ENCODE data around the gene XAF1. TPM values are rescaled to one million over a fixed set of nuclear protein-coding genes. Genes with fewer than 3 reads are reported as not detected.

The XAF1 gene
- total and polyA plus RNA-seq, 2 donors (not counting 1 experiment from before 2014, with no cell fraction given): 3.2 to 98.9 TPM

DNA sequence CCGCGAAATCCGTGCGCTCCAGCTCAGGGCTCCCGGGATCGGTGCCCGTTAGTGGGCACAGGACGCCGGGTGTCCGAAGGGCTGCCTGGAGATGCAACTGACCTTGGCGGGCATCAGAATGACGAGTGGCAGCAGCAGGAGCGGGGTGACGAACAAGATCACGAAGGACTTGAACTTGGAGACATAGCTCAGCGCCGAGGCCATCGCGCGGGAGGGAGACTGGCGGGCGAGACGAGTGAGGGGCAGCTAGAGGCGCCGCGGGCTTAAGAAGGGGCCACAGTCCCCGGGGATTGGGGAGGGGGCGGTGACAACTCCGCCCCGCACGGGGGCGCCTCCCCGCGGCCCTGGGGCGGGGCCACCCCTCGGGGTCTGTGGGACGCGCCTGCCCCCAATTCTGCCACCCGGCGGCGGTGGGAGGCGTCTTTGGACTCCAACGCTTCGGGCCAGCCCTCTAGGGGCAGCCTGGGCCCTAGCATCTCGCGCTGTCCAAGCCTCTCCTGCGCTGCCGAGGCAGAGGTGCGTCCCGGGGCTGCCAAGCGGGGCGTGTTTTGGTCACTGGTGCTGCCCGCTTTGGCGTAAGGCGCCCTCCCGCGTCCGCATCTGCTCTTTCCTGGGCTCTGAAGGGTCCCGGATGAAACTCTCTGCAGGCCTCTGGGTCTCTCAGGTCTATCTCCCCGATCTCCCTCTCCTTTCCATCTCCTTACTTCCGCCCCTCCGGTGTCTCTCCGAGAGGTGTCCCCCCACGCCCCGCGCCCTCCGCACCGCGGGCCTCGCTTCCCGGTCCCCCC lies 42.5 kb upstream of the XAF1 start, which contains the start of gene SLC13A5:
TSS of gene SLC13A5 (minus strand) at position 240 of the 788 bp plus-strand sequence. CDS start at position 204, 36 bp downstream.
- H2AFZ ChIP-seq (ENCODE audit: low read length): no peak within 1 kb of the TSS
- H3K27me3 ChIP-seq (ENCODE audit: control insufficient read depth, insufficient read depth, low read length): peaks cover 22% of the 10 kb centered on the region
- H4K20me1 ChIP-seq (ENCODE audit: control insufficient read depth, extremely low read depth, insufficient read depth, low read length): no peaks in the 10 kb centered on the region
- H3K9me3 ChIP-seq (ENCODE audit: control insufficient read depth, insufficient read depth, low read depth, low read length): no peaks in the 10 kb centered on the region
- peak; percentile 16 for TF ChIP-seq EZH2 (IDR thresholded peaks at IDR 0.05; ENCODE audit: low read length, missing control alignments)
- TF ChIP-seq, protein P1, sequence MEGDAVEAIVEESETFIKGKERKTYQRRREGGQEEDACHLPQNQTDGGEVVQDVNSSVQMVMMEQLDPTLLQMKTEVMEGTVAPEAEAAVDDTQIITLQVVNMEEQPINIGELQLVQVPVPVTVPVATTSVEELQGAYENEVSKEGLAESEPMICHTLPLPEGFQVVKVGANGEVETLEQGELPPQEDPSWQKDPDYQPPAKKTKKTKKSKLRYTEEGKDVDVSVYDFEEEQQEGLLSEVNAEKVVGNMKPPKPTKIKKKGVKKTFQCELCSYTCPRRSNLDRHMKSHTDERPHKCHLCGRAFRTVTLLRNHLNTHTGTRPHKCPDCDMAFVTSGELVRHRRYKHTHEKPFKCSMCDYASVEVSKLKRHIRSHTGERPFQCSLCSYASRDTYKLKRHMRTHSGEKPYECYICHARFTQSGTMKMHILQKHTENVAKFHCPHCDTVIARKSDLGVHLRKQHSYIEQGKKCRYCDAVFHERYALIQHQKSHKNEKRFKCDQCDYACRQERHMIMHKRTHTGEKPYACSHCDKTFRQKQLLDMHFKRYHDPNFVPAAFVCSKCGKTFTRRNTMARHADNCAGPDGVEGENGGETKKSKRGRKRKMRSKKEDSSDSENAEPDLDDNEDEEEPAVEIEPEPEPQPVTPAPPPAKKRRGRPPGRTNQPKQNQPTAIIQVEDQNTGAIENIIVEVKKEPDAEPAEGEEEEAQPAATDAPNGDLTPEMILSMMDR (conservative IDR thresholded peaks at IDR 0.05 in 1 of 2, IDR thresholded peaks at IDR 0.05 in 1 of 2; ENCODE audit: low read depth in 1 of 2, low read length in 2 of 2): peak in 1 of 2 donors; percentile 25
- no peak within 1 kb of the TSS for H3K27ac ChIP-seq (ENCODE audit: insufficient read depth, low read length)
- H3K4me3 ChIP-seq (replicated peaks in 1 of 4; ENCODE audit: control extremely low read depth in 1 of 4, insufficient read depth in 1 of 4, low read depth in 3 of 4, low read length in 4 of 4): peak within 1 kb of the TSS in 1 of 4 experiments; percentile 7
- H3K4me2 ChIP-seq (ENCODE audit: extremely low read depth, insufficient read depth, low read length): no peak within 1 kb of the TSS
- peak; percentile 4 to 20 for DNase-seq (ENCODE audit: low read depth in 2 of 2)
- no peaks in the 10 kb centered on the region for H3K36me3 ChIP-seq (ENCODE audit: control insufficient read depth, insufficient read depth, low read length)
- H3K79me2 ChIP-seq (ENCODE audit: control insufficient read depth, insufficient read depth, low read length): no peaks in the 10 kb centered on the region
- H3K4me1 ChIP-seq (ENCODE audit: control insufficient read depth, extremely low read depth, insufficient read depth, low read length): no peaks in the 10 kb centered on the region
- H3K9ac ChIP-seq (ENCODE audit: insufficient read depth, low read length): no peak within 1 kb of the TSS

DNA sequence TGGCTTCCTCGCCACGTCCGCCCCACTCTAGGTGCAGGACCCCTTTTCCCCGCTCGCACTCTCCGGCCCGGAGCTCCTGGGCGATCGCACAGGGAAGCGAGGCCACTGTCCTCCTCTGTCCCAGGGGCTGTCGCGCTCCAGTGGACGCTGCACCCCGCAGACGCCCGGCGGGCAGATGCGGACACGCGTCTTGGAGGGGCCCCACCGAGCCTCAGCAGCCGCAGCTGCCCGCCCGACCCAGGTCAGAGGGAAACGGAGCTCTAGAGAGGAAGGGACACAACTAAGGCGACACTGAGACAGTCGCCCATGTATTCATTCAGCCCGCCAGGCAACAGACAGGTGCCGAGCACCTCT lies 42.0 kb upstream of the XAF1 start:
- H2AFZ ChIP-seq (ENCODE audit: low read length): no peak overlapping the region
- no peak overlapping the region for H3K9ac ChIP-seq (ENCODE audit: insufficient read depth, low read length)
- TF ChIP-seq EZH2 (IDR thresholded peaks at IDR 0.05; ENCODE audit: low read length, missing control alignments): no peak
- TF ChIP-seq, protein P1 (conservative IDR thresholded peaks at IDR 0.05 in 1 of 2, IDR thresholded peaks at IDR 0.05 in 1 of 2; ENCODE audit: low read depth in 1 of 2, low read length in 2 of 2): no peak
- no peaks in the 10 kb centered on the region for H4K20me1 ChIP-seq (ENCODE audit: control insufficient read depth, extremely low read depth, insufficient read depth, low read length)
- H3K27ac ChIP-seq (ENCODE audit: insufficient read depth, low read length): no peak overlapping the region
- peaks cover 22% of the 10 kb centered on the region for H3K27me3 ChIP-seq (ENCODE audit: control insufficient read depth, insufficient read depth, low read length)
- H3K9me3 ChIP-seq (ENCODE audit: control insufficient read depth, insufficient read depth, low read depth, low read length): no peaks in the 10 kb centered on the region
- H3K4me3 ChIP-seq (replicated peaks in 1 of 4; ENCODE audit: control extremely low read depth in 1 of 4, insufficient read depth in 1 of 4, low read depth in 3 of 4, low read length in 4 of 4): no peak overlapping the region
- no peaks in the 10 kb centered on the region for H3K79me2 ChIP-seq (ENCODE audit: control insufficient read depth, insufficient read depth, low read length)
- no peaks in the 10 kb centered on the region for H3K4me1 ChIP-seq (ENCODE audit: control insufficient read depth, extremely low read depth, insufficient read depth, low read length)
- DNase-seq (ENCODE audit: low read depth in 2 of 2): no peak
- no peak overlapping the region for H3K4me2 ChIP-seq (ENCODE audit: extremely low read depth, insufficient read depth, low read length)
- no peaks in the 10 kb centered on the region for H3K36me3 ChIP-seq (ENCODE audit: control insufficient read depth, insufficient read depth, low read length)

DNA sequence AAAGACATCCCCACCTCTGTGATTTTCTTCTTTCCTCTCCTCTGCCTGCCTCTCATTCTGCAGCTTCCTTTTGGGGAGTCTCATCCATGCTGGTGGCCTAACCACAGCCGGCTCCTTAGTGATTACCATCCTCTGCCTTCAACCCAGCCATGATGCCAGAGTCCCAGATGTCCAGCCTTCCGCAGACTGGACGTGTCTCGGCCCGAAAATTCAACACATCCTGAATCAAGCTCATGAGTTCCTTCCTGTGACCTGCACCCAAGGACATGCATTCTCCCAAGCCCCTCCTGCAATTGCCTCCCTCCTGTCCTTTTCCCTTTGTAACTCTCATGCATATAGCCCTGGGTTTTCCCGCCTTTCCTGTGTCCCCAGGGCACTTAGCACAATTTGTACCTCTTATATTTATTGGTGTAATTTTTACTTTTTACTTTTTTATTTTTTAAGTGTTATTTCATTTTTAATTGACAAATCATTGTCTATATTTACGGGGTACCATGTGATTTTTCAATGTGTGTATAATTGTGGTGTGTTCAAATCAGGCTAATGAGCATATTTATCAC lies 41.5 kb upstream of the XAF1 start:
- peaks cover 22% of the 10 kb centered on the region for H3K27me3 ChIP-seq (ENCODE audit: control insufficient read depth, insufficient read depth, low read length)
- no peak overlapping the region for H3K9ac ChIP-seq (ENCODE audit: insufficient read depth, low read length)
- no peak for DNase-seq (ENCODE audit: low read depth in 2 of 2)
- H3K4me1 ChIP-seq (ENCODE audit: control insufficient read depth, extremely low read depth, insufficient read depth, low read length): no peaks in the 10 kb centered on the region
- H3K9me3 ChIP-seq (ENCODE audit: control insufficient read depth, insufficient read depth, low read depth, low read length): no peaks in the 10 kb centered on the region
- no peak overlapping the region for H3K27ac ChIP-seq (ENCODE audit: insufficient read depth, low read length)
- H3K4me3 ChIP-seq (replicated peaks in 1 of 4; ENCODE audit: control extremely low read depth in 1 of 4, insufficient read depth in 1 of 4, low read depth in 3 of 4, low read length in 4 of 4): no peak overlapping the region
- no peak overlapping the region for H2AFZ ChIP-seq (ENCODE audit: low read length)
- H3K4me2 ChIP-seq (ENCODE audit: extremely low read depth, insufficient read depth, low read length): no peak overlapping the region
- H3K36me3 ChIP-seq (ENCODE audit: control insufficient read depth, insufficient read depth, low read length): no peaks in the 10 kb centered on the region
- H3K79me2 ChIP-seq (ENCODE audit: control insufficient read depth, insufficient read depth, low read length): no peaks in the 10 kb centered on the region
- H4K20me1 ChIP-seq (ENCODE audit: control insufficient read depth, extremely low read depth, insufficient read depth, low read length): no peaks in the 10 kb centered on the region
- TF ChIP-seq EZH2 (IDR thresholded peaks at IDR 0.05; ENCODE audit: low read length, missing control alignments): no peak
- TF ChIP-seq, protein P1 (conservative IDR thresholded peaks at IDR 0.05 in 1 of 2, IDR thresholded peaks at IDR 0.05 in 1 of 2; ENCODE audit: low read depth in 1 of 2, low read length in 2 of 2): no peak

All from fibroblast of lung (primary cell).